CD14-positive monocyte (primary cell): ENCODE data around the gene LAT. TPM values are rescaled to one million over a fixed set of nuclear protein-coding genes. Genes with fewer than 3 reads are reported as not detected.
A peak's percentile ranks its signal among the peaks of the same experiment; 100 is the strongest.
"Not testable (repeated sequence)": the region's sequence is repeated elsewhere in the genome, so short reads cannot be mapped to it uniquely, and the experiment has no call there.

Source experiments
- DNase-seq, 3 donors: peaks; one replicate each; pipeline ENCODE4 v3.0.0-alpha.2; 2011 to 2022
- H2AFZ ChIP-seq: 2 replicates; pipeline ENCODE4 v1.6.0; 2012; ENCODE audit warnings: mild to moderate bottlenecking, low read depth, low read length, inconsistent platforms; ENCODE audit not compliant: insufficient read depth, poor library complexity, severe bottlenecking
- H3K27ac ChIP-seq, 2 donors: 1 replicate in 1 of 2; 2 replicates in 1 of 2; pipeline ENCODE4 v1.5.1; 2012 to 2013; ENCODE audit warnings: low read length in 2 of 2, control low read depth in 1 of 2, inconsistent platforms in 1 of 2, low read depth in 1 of 2, mild to moderate bottlenecking in 1 of 2
- H3K27me3 ChIP-seq, 2 donors: one replicate each; pipeline versions ENCODE4 v1.6.0 to v1.6.1; 2011 to 2013; ENCODE audit warnings: low read length in 2 of 2; ENCODE audit not compliant: control insufficient read depth in 2 of 2, insufficient read depth in 2 of 2
- H3K36me3 ChIP-seq, 2 donors: replicated peaks in 1 of 2; 1 replicate in 1 of 2; 2 replicates in 1 of 2; pipeline versions ENCODE4 v1.5.1 to v1.6.1; 2012 to 2013; ENCODE audit warnings: low read length in 2 of 2, control low read depth in 1 of 2, inconsistent platforms in 1 of 2, mild to moderate bottlenecking in 1 of 2; ENCODE audit not compliant: insufficient read depth in 2 of 2, control insufficient read depth in 1 of 2
- H3K4me1 ChIP-seq, 2 donors: 1 replicate in 1 of 2; 2 replicates in 1 of 2; pipeline versions ENCODE4 v1.5.1 to v1.6.1; 2012 to 2013; ENCODE audit warnings: low read length in 2 of 2, control low read depth in 1 of 2, inconsistent platforms in 1 of 2, mild to moderate bottlenecking in 1 of 2, moderate library complexity in 1 of 2; ENCODE audit not compliant: insufficient read depth in 2 of 2, control insufficient read depth in 1 of 2
- H3K4me2 ChIP-seq: replicated peaks from 2 replicates; pipeline ENCODE3; 2012; ENCODE audit warnings: low read length, moderate library complexity, mild to moderate bottlenecking; ENCODE audit not compliant: poor library complexity, severe bottlenecking; ENCODE audit errors: extremely low read depth
- H3K4me3 ChIP-seq, 3 experiments: fragments of 200-600 bp in 1 of 3; sonication (generic) in 1 of 3; replicated peaks in 1 of 3; 1 replicate in 2 of 3; 2 replicates in 1 of 3; pipeline ENCODE4 v1.5.1; 2011 to 2013; ENCODE audit warnings: low read length in 3 of 3, mild to moderate bottlenecking in 3 of 3, control low read depth in 2 of 3, low read depth in 2 of 3, inconsistent platforms in 1 of 3, moderate library complexity in 1 of 3
- H3K79me2 ChIP-seq: 2 replicates; pipeline ENCODE4 v1.6.0; 2012; ENCODE audit warnings: mild to moderate bottlenecking, control low read depth, inconsistent platforms, low read length, moderate library complexity; ENCODE audit not compliant: insufficient read depth
- H3K9ac ChIP-seq: 2 replicates; pipeline ENCODE4 v1.6.0; 2017; ENCODE audit warnings: low read length, mild to moderate bottlenecking; ENCODE audit not compliant: insufficient read depth, poor library complexity, severe bottlenecking
- H3K9me3 ChIP-seq, 2 donors: replicated peaks in 1 of 2; 1 replicate in 1 of 2; 2 replicates in 1 of 2; pipeline versions ENCODE4 v1.5.1 to v1.6.1; 2012 to 2013; ENCODE audit warnings: low read length in 2 of 2, control low read depth in 1 of 2; ENCODE audit not compliant: control insufficient read depth in 1 of 2, insufficient read depth in 1 of 2
- H4K20me1 ChIP-seq: 2 replicates; pipeline ENCODE4 v1.6.0; 2012; ENCODE audit warnings: mild to moderate bottlenecking, low read length, control low read depth, moderate library complexity; ENCODE audit not compliant: insufficient read depth
- H3K27ac Mint-ChIP-seq, 7 donors: one replicate each; pipeline ENCODE4 v1.8.0; 2020; ENCODE audit warnings: mild to moderate bottlenecking in 7 of 7, mixed read lengths in 7 of 7, moderate library complexity in 6 of 7, inconsistent platforms in 2 of 7
- H3K27me3 Mint-ChIP-seq, 3 donors: one replicate each; pipeline ENCODE4 v1.8.0; 2021 to 2022; ENCODE audit warnings: low read depth in 3 of 3, mild to moderate bottlenecking in 3 of 3, mixed read lengths in 3 of 3, moderate library complexity in 3 of 3, inconsistent platforms in 1 of 3
- H3K36me3 Mint-ChIP-seq, 2 donors: one replicate each; pipeline ENCODE4 v1.8.0; 2020; ENCODE audit warnings: mixed read lengths in 2 of 2, inconsistent platforms in 1 of 2, mild to moderate bottlenecking in 1 of 2
- H3K4me1 Mint-ChIP-seq: one replicate; pipeline ENCODE4 v1.8.0; 2020; ENCODE audit warnings: mild to moderate bottlenecking, mixed read lengths
- H3K4me3 Mint-ChIP-seq, 2 donors: one replicate each; pipeline ENCODE4 v1.8.0; 2020; ENCODE audit warnings: mild to moderate bottlenecking in 2 of 2, mixed read lengths in 2 of 2, moderate library complexity in 1 of 2
- H3K9me3 Mint-ChIP-seq, 7 donors: one replicate each; pipeline ENCODE4 v1.8.0; 2020 to 2022; ENCODE audit warnings: mixed read lengths in 7 of 7, mild to moderate bottlenecking in 6 of 7, moderate library complexity in 6 of 7, inconsistent platforms in 2 of 7
- WGBS: methylation state at CpG from one replicate; pipeline ENCODE4 v1.1.5; 2013; ENCODE audit warnings: missing lambda C conversion rate; ENCODE audit not compliant: insufficient coverage; 5-methylcytosine and 5-hydroxymethylcytosine counted together
- intact Hi-C, 2 donors: fragments of 100-400 bp; cut with micrococcal nuclease; formaldehyde crosslinking; loops; one replicate each; pipeline versions ENCODE4 v1.15.0 to v1.15.1; 2023
- polyA plus RNA-seq, 3 donors: library from polyadenylated mRNA; depleted of rRNA in 1 of 3; unstranded in 2 of 3; stranded (reverse) in 1 of 3; fragments of 300-500 nt in 2 of 3; fragments of >200 nt in 1 of 3; fragmentation: Illumina TruSeq in 2 of 3; gene quantifications; 1 replicate in 2 of 3; 2 replicates in 1 of 3; pipeline ENCODE4 v1.2.3, GENCODE V29; 2012 to 2021
- TF ChIP-seq, protein P1 (sequence below): fragments of 200-600 bp; IDR thresholded peaks from one replicate; pipeline ENCODE4 v1.8.0; 2022; ENCODE audit warnings: antibody characterized with exemption, mild to moderate bottlenecking

Gene LAT
- polyA plus RNA-seq, 3 donors, result 1.5 to 25.2 (median 1.9) TPM

DNA sequence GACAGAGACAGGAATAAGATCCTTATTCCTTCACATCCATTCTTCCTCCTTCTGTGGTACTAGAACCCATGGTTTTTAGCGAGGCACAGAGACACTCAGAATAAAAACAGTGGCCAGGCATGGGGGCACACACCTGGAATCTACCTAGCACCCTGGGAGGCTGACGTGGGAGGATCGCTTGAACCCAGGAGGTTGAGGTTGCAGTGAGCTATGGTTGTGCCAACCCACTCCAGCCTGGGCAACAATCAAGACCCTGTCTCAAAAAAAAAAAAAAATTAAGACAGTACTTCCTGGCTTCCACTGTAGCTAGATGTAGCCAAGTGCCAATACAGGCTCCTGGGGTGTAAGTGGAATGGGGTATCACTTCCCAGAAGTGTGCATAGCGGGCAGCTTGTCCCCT lies 17.7 kb upstream of the LAT start:
- H3K4me3 Mint-ChIP-seq, result no peak overlapping the region
- H3K4me1 ChIP-seq, result no peaks in the 10 kb centered on the region
- H3K9ac ChIP-seq, result no peak overlapping the region
- peaks cover 40 to 41% of the 10 kb centered on the region in 2 donors for H3K36me3 Mint-ChIP-seq
- H3K4me1 Mint-ChIP-seq, result no peaks in the 10 kb centered on the region
- intact Hi-C loops, result no loop called here
- H4K20me1 ChIP-seq, result peaks cover 3% of the 10 kb centered on the region
- H3K4me3 ChIP-seq, result no peak overlapping the region
- WGBS, result 67% methylated on average over 1 of the region's 4 CpGs
- H3K27ac ChIP-seq, result no peak overlapping the region
- peaks cover 31 to 41% of the 10 kb centered on the region in 2 donors for H3K36me3 ChIP-seq
- peaks cover 0 to 1% (median 0%) of the 10 kb centered on the region in 3 donors for H3K27me3 Mint-ChIP-seq
- H3K9me3 ChIP-seq, result no peaks in the 10 kb centered on the region
- TF ChIP-seq, protein P1, sequence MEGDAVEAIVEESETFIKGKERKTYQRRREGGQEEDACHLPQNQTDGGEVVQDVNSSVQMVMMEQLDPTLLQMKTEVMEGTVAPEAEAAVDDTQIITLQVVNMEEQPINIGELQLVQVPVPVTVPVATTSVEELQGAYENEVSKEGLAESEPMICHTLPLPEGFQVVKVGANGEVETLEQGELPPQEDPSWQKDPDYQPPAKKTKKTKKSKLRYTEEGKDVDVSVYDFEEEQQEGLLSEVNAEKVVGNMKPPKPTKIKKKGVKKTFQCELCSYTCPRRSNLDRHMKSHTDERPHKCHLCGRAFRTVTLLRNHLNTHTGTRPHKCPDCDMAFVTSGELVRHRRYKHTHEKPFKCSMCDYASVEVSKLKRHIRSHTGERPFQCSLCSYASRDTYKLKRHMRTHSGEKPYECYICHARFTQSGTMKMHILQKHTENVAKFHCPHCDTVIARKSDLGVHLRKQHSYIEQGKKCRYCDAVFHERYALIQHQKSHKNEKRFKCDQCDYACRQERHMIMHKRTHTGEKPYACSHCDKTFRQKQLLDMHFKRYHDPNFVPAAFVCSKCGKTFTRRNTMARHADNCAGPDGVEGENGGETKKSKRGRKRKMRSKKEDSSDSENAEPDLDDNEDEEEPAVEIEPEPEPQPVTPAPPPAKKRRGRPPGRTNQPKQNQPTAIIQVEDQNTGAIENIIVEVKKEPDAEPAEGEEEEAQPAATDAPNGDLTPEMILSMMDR, result no peak
- H3K27ac Mint-ChIP-seq, result peak overlapping the region in 1 of 7 donors; percentile 56
- no peak overlapping the region for H3K4me2 ChIP-seq
- no peaks in the 10 kb centered on the region for H3K9me3 Mint-ChIP-seq
- DNase-seq, result no peak
- no peaks in the 10 kb centered on the region for H3K79me2 ChIP-seq
- H3K27me3 ChIP-seq, result no peaks in the 10 kb centered on the region
- no peak overlapping the region for H2AFZ ChIP-seq

DNA sequence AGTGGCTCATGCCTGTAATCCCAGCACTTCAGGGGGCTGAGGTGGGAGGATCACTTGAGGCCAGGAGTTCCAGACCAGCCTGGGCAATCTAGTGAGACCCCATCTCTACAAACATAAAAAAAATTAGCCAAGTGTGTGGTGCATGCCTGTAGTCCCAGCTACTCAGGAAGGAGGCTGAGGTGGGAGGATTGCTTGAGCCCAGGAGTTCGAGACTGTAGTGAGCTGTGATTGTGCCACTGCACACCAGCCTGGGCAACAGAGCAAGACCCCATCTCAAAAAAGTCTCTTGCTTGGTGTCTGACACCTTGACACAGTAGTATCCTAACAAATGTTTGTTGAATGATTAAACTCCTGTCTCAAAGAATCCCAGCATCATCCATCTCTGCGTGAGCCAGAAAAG lies 15.2 kb upstream of the LAT start:
- H3K4me1 ChIP-seq, H3K79me2 ChIP-seq, H3K9me3 ChIP-seq, H3K9me3 Mint-ChIP-seq, H3K4me2 ChIP-seq, H3K27ac Mint-ChIP-seq, H4K20me1 ChIP-seq, H3K4me3 ChIP-seq, intact Hi-C loops, H3K27me3 ChIP-seq, H3K27ac ChIP-seq, H3K4me1 Mint-ChIP-seq, H3K4me3 Mint-ChIP-seq, DNase-seq, H2AFZ ChIP-seq, H3K27me3 Mint-ChIP-seq, H3K9ac ChIP-seq: not testable (repeated sequence)
- H3K36me3 ChIP-seq, result peaks cover 5 to 15% of the 10 kb centered on the region in 2 donors
- WGBS, result 60% methylated on average over 1 of the region's 2 CpGs
- peaks cover 14 to 15% of the 10 kb centered on the region in 2 donors for H3K36me3 Mint-ChIP-seq
